GM21619 (cell line): ENCODE data around the gene SH2B2.
"Not testable (repeated sequence)": the region's sequence is repeated elsewhere in the genome, so short reads cannot be mapped to it uniquely, and the experiment has no call there.

Experiments
- ATAC-seq: cut with Tn5 transposase; IDR thresholded peaks from one replicate; pipeline ENCODE4 v1.9.1; 2021; ENCODE audit not compliant: unreplicated experiment

SH2B2 gene

GRCh38 chr7:102284891-102285539 lies 1.7 kb upstream of the SH2B2 start:
- no peak for ATAC-seq

DNA sequence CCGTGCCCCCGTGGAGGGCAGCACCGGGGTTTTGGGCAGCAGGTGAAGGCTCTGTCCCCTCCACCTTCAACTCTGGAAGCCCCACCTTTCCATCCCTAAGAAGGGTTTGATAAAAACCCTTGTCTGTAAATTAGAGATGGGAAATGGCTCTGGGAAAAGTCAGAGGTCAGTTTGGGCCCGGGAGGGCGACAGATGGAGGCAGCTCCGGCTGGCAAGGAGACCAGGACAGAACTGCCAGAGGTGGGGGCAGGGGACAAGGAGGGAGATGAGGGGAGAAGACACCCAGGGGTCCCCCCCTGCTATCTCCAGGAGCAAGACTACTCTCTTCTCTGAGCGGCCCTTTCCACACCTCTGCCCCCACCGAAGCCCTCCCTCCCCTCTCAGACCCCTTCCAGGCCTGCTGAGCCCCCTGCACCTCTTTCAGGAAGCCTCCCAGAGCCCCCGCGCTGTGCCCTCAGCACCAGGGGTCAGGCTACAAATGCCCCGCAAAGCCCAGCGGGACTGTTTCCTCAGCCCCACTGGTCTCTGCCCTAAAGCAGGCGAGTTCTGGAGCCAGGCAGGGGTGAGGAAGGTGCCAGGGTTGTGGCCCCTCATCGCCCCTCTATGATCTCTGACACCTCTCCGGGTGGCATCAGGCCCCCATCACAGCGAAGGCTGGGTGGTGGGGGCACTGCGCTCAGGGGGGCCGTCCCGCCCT lies 980 bp upstream of the SH2B2 start:
- ATAC-seq = no peak

DNA sequence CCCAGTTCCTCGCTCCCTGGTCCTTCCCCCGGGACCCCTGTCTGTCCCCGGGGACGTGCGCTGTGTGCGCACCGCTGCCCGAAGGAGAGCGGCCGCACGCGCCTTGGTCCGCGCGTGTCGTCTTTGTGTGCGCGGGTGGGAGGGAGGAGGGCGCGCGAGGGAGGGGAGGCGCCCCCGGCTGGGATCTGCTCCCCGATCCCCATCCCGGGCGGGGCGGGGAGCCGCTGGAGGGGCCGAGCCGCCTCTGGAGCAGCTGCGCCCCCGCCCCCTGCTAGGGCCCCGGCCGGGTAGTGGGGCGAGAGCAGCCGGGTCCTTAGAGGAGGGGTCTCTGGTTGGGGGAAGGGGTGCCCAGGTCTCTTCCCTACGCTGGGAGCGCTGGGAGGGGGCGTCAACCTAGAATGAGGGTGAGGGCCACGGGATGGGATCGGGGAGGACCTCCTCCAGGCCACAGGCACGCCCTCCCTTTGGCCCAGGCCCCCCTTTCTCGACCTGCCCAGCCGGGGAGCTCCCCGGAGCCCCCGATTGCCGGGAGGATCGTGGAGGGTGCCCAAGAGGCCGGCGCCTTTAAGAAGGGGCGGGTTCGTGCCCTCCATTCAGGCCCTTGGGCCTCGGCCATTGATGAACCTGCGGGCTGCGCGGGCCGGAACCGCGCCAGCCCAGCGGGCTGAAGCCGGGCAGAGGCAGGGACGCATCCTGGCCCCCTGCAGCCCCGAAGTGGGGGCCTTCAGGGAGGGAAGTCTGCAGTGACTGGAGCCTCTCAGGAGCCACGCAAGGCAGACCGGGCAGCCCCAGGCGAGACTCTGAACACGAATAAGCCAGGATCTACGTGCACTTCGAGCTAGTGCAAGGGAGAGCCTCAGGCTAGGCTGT lies 678 bp downstream of the SH2B2 start:
- ATAC-seq = no peak

DNA sequence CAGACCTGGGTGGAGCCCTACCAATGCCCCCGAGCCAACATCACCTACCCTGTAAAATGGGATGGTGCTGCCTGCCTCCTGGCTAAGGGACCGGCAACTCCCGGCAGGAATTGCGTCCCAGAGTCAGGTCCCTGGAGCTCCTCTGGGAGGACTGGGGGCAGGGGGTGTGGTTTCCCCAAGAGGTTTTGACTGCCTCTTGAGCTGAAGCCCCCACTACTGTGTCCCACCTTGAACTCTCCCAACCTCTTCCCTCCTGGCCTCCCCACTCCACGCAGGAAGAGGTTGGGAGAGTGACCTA lies 1.3 kb downstream of the SH2B2 start:
- ATAC-seq = no peak

- no peak for ATAC-seq
Measured at GRCh38 chr7:102288285-102288930, 1.7 kb downstream of the SH2B2 start.

DNA sequence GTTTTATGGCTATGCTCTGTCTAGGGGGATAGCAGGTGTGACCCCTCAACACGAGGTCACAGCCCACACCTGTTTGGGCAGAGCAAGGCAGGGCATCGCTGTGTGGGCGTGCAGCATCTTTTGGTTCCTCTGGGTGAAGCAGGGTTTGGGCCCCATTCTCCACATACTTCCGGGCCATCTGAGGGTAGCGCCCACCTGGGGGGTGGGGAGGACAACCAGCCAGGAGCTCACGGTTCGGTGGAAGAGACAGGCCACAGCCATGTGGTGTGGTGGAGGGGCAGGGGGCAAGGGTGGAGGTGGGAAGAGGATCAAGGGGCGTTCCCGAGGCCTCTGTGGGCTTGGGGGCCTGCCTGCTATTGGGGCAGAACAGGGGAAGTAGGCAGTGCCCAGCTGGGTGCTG lies 2.4 kb downstream of the SH2B2 start:
- ATAC-seq = no peak

GRCh38 chr7:102291056-102291915 lies 4.6 kb downstream of the SH2B2 start:
- ATAC-seq = peak; percentile 34

- no peak for ATAC-seq
Measured at GRCh38 chr7:102291916-102292267, 5.2 kb downstream of the SH2B2 start.

DNA sequence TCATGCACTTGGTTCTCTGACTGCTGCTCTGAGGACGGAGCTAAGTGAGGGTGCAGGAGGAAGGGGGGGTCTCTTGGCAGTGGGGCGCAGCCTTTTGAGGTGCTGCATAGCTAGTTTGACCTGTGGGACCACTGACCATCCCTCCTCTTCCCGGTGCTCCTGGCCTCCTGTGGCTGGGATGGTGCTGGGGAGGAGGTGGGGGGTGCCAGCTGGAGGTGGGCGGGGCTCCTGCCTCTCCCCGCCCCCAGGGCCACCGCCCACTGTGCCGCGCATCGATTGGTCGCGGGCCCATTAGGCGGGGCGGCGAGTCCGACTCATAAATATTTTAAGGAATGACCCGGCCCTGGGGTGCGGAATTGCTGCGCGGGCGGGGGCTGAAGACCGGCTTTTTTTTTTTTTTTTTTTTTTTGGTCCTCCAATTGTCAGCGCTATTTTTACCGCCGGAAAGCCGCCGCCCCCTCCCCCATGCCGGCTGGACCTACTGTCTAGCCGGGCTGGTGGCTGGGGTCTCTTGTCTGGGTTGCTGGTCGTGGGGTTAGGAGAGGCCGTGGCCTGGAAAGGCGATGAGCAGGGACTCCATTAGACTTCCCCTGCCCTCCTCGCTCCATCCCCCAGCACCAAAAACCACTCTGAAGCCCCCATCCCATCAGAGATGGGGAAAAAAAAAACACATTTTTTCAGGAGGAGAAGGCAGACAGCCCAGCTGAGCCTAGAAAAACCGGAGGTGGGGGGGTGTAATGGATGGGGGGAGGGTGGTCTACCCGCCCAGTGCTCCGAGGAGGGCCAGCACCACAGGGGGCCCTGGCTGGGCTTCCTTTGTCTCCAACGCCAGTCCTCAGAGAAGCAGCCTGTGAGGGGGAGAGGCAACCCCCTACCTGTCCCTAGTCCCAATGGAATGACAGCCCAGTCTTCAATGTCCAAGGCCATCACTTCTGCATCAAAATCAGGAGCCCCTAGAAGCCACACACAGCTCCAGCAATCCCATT lies 6.4 kb downstream of the SH2B2 start:
- ATAC-seq = no peak

GRCh38 chr7:102294589-102294988 lies 7.9 kb downstream of the SH2B2 start:
- ATAC-seq = no peak

DNA sequence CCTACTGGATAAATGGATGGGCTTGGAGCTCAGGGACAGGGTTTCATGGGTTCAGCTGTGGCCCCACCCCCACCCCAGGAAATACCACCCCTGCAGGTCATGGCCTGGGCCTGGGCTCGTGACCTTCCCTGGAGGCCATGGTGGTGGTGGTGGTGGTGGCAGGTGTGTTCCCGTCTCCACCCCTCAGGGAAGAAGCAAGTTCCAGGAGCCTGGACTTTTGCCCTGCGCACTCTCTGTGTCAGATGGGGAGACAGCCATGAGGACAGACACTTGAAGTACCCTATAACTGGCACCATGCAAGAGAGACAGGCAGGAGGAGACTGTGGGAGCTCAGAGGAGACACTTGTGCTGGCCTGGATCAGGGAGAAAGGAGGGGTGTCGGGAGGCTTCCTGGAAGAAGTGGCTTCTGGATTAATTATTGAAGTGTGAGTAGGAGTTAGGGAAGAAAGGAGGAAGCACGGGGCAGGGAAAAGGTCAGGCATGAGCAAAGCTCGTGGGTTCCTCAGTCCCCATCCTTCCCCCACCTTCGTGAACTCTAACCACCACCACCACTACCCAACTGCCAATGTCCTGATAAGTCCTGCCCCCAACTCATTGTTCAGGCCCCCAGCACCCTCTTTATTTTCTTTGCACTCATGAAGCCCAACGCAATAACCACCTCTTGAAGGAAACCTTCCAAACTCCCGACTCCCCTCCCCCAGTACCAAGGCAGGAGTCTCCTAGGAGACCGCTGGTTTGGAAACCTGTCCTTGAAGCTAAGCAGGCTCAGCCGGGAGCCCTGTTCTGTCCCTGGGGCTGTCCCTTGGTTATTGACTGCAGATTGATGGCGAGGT lies 8.9 kb downstream of the SH2B2 start:
- no peak for ATAC-seq

- no peak for ATAC-seq
Measured at GRCh38 chr7:102296179-102296438, 9.4 kb downstream of the SH2B2 start.

GRCh38 chr7:102296514-102296913 lies 9.8 kb downstream of the SH2B2 start:
- no peak for ATAC-seq

GRCh38 chr7:102297487-102298218 lies 11.0 kb downstream of the SH2B2 start:
- no peak for ATAC-seq

DNA sequence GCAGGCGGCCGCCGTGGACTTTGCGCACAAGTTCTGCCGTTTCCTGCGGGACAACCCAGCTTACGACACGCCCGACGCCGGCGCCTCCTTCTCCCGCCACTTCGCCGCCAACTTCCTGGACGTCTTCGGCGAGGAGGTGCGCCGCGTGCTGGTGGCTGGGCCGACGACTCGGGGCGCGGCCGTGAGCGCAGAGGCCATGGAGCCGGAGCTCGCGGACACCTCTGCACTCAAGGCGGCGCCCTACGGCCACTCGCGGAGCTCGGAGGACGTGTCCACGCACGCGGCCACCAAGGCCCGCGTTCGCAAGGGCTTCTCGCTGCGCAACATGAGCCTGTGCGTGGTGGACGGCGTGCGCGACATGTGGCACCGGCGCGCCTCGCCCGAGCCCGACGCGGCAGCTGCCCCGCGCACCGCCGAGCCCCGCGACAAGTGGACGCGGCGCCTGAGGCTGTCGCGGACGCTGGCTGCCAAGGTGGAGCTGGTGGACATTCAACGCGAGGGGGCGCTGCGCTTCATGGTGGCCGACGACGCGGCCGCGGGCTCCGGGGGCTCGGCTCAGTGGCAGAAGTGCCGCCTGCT lies 14.1 kb downstream of the SH2B2 start:
- no peak for ATAC-seq

DNA sequence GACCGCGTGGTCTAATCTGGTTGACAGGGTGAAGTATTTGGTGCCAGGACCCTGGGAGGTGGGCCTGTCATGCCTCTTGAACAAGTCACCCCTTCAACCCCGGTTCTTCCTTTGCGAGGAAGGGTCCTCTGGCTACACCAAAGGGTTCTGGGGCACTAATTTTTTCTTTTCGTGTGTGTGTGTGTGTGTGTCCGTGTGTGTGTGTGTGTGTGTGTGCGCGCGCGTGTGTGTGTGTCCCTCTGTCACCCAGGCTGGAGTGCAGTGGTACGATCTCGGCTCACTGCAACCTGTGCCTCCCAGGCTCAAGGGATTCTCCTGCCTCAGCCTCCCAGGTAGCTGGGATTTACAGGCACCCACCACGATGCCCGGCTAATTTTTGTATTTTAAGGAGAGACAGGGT lies 14.7 kb downstream of the SH2B2 start:
- ATAC-seq = not testable (repeated sequence)

DNA sequence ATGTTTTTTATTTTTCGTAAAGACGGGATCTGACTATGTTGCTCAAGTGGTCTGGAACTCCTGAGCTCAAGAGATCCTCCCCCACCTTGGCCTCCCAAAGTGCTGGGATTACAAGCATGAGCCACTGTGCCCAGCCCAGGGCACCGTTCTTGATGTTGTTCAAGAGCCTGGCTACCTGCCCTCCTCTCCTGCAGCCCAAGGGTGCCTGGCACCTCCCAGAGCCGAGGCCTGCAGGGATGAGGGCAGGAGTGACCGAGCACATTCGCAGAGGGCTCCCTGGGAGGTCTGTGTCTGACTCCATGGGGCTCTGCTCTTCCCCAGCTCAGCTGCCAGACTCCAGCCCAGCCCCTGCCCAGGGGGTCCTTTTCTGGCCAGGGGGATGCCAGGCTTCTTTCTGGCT lies 15.4 kb downstream of the SH2B2 start:
- no peak for ATAC-seq
